Islet of Langerhans (tissue), 1 donor: ENCODE results near the gene PTPRR.
A peak's percentile ranks its signal among the peaks of the same experiment; 100 is the strongest.

Source experiments
- FAIRE-seq: peaks from one replicate; lab custom pipeline; 2011; peaks lifted over from hg19 to GRCh38; lab: Jason Lieb, UNC

Gene PTPRR

DNA sequence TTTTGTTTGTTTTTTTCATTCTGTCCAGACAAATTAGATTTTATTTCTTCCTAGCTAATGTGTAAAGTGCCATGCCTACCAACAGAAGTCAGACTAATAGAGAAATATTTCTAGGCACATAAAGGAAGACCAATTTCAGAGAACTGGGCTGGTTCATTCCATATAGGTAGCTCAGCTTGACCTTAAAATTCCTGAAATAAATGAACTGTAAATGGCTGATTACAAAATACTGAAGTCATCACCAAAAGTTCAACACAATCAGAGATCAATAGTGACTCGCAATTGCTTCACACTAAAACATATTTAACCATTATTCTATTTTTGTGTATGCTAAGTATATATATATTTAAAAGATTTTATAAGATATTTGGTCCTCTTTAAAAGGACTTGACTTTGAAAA is 317.5 kb downstream of the PTPRR start:
- FAIRE-seq, result no peak

DNA sequence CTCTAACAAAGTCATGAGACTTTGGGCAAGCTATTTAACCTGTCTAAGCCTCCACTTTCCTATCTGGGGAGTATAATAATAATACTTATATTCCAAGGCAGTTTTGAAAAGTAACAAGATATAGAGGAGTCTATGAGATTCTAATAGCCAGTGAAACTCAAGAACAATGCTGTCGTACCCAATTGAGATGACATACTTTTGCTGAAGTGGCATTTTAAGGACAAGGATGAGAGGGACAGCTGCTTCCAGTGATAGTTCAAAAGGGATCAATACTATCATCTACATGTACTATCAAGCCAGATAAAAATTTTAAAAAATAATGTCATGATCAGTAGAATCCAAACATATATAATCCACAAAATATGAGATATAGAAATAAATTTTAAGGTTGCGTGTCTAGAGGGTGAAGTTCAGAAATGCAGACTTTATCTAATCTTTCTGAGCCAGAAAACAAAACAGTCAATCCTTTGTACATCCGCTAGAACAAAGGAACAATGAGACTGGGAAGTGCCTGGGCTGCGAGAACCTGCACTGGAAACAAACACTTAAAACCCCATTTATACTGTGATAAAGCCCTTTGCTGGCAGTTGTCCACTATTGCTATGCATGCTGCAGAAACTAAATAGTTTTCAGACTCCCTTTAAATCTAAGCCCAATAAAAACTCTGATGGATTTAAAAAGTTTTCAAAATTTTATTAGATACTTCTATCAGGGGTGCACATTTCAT is 321.9 kb downstream of the PTPRR start:
- FAIRE-seq, result no peak

DNA sequence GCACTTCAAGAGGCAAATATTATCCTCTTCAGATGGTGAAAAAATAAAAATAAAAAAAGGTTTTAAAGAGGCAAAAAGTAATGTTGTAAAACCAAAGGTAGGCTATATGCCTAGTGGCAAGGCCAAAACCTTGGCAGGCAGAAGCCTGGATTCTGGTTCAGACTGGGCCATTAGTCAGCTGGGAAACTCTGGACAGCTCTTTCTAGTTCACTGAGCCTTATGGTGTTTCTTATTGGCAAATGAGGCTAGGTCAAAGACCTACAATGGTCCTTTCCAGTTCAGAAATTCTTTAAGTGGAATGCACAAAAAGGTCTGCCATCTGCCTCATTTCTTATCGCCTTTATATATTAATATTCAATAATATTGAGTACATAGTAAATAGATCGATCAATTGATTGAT is 327.9 kb downstream of the PTPRR start:
- no peak for FAIRE-seq

DNA sequence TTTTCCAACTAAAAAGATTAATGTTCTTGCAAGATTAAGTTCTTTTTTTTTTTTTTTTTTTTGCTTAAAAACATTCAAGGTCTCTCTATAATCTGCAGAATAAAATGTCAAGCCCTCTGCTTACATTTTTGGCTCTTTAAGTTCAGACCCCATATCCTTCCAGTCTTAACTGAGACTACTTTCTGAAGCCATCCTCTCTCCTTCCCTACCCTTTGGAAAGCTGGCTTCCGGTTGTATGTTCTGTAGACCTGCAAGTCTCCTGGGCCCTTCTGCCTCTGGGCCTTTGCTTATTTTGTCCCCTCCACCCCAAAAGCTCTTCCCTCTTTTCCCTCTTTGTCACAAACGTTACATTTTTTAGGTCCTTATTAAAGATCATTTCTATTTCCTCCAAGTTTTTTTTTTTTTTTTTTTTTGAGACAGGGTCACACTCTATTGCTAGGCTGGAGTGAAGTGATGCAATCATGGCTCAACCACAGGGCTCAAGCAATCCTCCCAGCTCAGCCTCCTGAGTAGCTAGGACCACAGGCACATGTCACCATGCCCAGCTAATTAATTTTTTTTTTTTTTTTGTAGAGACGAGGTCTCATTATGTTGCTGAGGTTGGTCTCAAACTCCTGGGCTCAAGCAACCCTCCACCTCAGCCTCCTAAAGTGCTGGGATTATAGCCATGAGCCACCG is 329.9 kb downstream of the PTPRR start:
- FAIRE-seq, result no peak

DNA sequence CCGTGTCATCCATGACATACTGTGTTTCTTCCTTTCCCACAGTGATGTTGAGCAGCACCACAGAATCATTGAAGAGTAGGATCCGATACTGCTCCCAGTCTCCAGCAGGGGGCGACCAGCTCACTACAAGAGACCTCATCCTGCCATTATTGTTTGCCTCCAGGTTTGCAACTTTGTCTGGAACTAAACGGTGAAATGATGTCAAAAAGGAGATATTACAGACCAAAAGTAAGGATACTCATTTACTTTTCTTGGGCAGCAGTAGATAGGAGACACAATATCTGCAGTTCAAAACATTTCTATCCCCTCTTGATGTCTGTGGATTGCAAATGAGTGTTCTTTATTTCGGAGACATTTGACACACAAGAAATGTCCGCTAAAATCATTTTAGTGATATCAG is 330.5 kb downstream of the PTPRR start:
- peak; percentile 85 for FAIRE-seq
